H1 (cell line): ENCODE results near the gene SPTLC3.

Source experiments
- CTCF ChIP-seq, 3 experiments: IDR thresholded peaks; 1 replicate in 2 of 3; 2 replicates in 1 of 3; pipeline versions ENCODE4 v1.5.1 to v1.6.1; 2011; ENCODE audit warnings: low read length in 3 of 3, mild to moderate bottlenecking in 3 of 3, inconsistent platforms in 2 of 3, low read depth in 1 of 3, moderate library complexity in 1 of 3; ENCODE audit not compliant: insufficient read depth in 1 of 3; ENCODE audit errors: control extremely low read depth in 1 of 3
- EP300 ChIP-seq, 2 experiments: IDR thresholded peaks; 1 replicate in 1 of 2; 2 replicates in 1 of 2; pipeline ENCODE4 v1.6.1; 2011 to 2012; ENCODE audit warnings: low read depth in 2 of 2, low read length in 2 of 2, mild to moderate bottlenecking in 2 of 2, borderline replicate concordance in 1 of 2, inconsistent platforms in 1 of 2, moderate library complexity in 1 of 2
- EZH2 ChIP-seq: fragments of 200-600 bp; sonication (generic); IDR thresholded peaks from 2 replicates; pipeline ENCODE4 v1.7.1; 2012; ENCODE audit warnings: low read depth, mild to moderate bottlenecking, moderate library complexity, low read length, inconsistent platforms; ENCODE audit not compliant: severe bottlenecking
- POLR2A ChIP-seq, 2 experiments: IDR thresholded peaks; 1 replicate in 1 of 2; 2 replicates in 1 of 2; pipeline ENCODE4 v1.6.1; 2011; ENCODE audit warnings: low read depth in 2 of 2, low read length in 2 of 2, mild to moderate bottlenecking in 2 of 2; ENCODE audit errors: control extremely low read depth in 1 of 2

DNA sequence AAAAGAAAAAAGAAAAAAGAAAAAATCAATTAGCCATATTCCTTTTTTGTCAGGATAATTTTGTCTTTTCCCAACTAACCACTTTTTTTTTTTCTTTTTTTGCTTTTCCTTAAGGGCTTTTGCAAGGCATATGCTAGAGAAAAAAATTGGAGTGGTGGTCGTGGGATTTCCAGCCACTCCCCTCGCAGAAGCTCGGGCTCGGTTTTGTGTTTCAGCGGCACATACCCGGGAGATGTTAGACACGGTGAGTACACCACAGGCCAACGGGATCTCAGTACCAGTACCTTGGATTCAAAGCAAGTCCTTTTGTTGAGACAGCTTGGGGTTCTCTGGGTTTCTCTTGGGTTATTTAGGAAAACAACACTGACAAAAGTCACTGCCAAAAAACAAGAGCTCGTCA, 151.1 kb downstream of the SPTLC3 start:
- TF ChIP-seq CTCF (IDR thresholded peaks at IDR 0.05; ENCODE audit: control extremely low read depth in 1 of 3, insufficient read depth in 1 of 3, low read depth in 1 of 3, low read length in 3 of 3) (no peak), POLR2A (IDR thresholded peaks at IDR 0.05; ENCODE audit: control extremely low read depth in 1 of 2, low read depth in 2 of 2, low read length in 2 of 2) (no peak), EZH2 (no peak), EP300 (IDR thresholded peaks at IDR 0.05; ENCODE audit: borderline replicate concordance in 1 of 2, low read depth in 2 of 2, low read length in 2 of 2) (no peak)
